HepG2 (cell line): ENCODE results near the gene C1orf116. TPM values are rescaled to one million over a fixed set of nuclear protein-coding genes. Genes with fewer than 3 reads are reported as not detected.

ENCODE experiments used
- MAZ ChIP-seq, 2 experiments: sonication (generic) in 1 of 2; formaldehyde crosslinking in 1 of 2; IDR thresholded peaks; 2 replicates each; pipeline versions ENCODE4 v1.5.0 to v1.6.1; 2012 to 2020; ENCODE audit warnings: low read depth in 2 of 2, mild to moderate bottlenecking in 2 of 2, borderline replicate concordance in 1 of 2, improper control_type of control experiment in 1 of 2, low read length in 1 of 2, missing genetic modification reagents in 1 of 2, moderate library complexity in 1 of 2
- NR2F2 ChIP-seq: IDR thresholded peaks from 2 replicates; pipeline ENCODE4 v1.6.1; 2012; ENCODE audit warnings: low read depth, inconsistent platforms, borderline replicate concordance
- SOX13 ChIP-seq, 3 experiments: fragments of 450-650 bp in 1 of 3; sonication (generic) in 1 of 3; formaldehyde crosslinking in 1 of 3; IDR thresholded peaks in 2 of 3; conservative IDR thresholded peaks in 1 of 3; 2 replicates each; pipeline versions ENCODE4 v1.5.0 to v1.6.1; 2016 to 2020; ENCODE audit warnings: antibody characterized with exemption in 1 of 3, mild to moderate bottlenecking in 1 of 3, missing compliant biosample characterization in 1 of 3, missing genetic modification reagents in 1 of 3, moderate library complexity in 1 of 3
- THAP11 ChIP-seq: IDR thresholded peaks from 2 replicates; pipeline ENCODE4 v1.6.1; 2016; ENCODE audit warnings: missing biosample characterization, missing genetic modification reagents
- XRCC5 ChIP-seq: fragments of 200-400 bp; formaldehyde crosslinking; optimal IDR thresholded peaks from 2 replicates; pipeline ENCODE3; 2017; ENCODE audit warnings: mild to moderate bottlenecking, low read length
- ZFP90 ChIP-seq: sonication (generic); formaldehyde crosslinking; IDR thresholded peaks from 2 replicates; pipeline ENCODE4 v1.8.0; 2022; ENCODE audit warnings: missing genetic modification reagents, mild to moderate bottlenecking, inconsistent platforms, borderline replicate concordance
- polyA plus RNA-seq, 8 experiments: library from polyadenylated mRNA; depleted of rRNA in 3 of 8; stranded (reverse) in 7 of 8; unstranded in 1 of 8; fragments of >200 nt; fragmentation: Illumina TruSeq in 4 of 8; extraction: Trizol in 4 of 8; gene quantifications; 2 replicates each; pipeline versions ENCODE4 v1.2.1 to v1.2.3, GENCODE V29; 2011 to 2016; ENCODE audit warnings: low read depth in 4 of 8, missing spikeins in 1 of 8, mixed read lengths in 1 of 8; ENCODE audit not compliant: insufficient read depth in 1 of 8
- total RNA-seq, 5 experiments: library from RNA; depleted of rRNA; stranded (reverse); fragments of >200 nt; fragmentation: Illumina TruSeq; extraction: Trizol; gene quantifications; 2 replicates each; pipeline ENCODE4 v1.2.3, GENCODE V29; 2016; ENCODE audit warnings: low read depth in 1 of 5
- TF ChIP-seq, protein P1 (sequence below): sonication (generic); formaldehyde crosslinking; IDR thresholded peaks from 2 replicates; pipeline ENCODE4 v1.9.0; 2021; ENCODE audit warnings: mild to moderate bottlenecking, missing genetic modification reagents
- TF ChIP-seq, protein P2 (sequence below): sonication (generic); formaldehyde crosslinking; conservative IDR thresholded peaks from 2 replicates; pipeline ENCODE4 v1.8.1; 2023; ENCODE audit warnings: missing genetic modification reagents
- TF ChIP-seq, protein P3 (sequence below): sonication (generic); formaldehyde crosslinking; IDR thresholded peaks from 2 replicates; pipeline ENCODE4 v1.8.1; 2023; ENCODE audit warnings: mild to moderate bottlenecking, moderate library complexity, missing genetic modification reagents
- TF ChIP-seq, protein P4 (sequence below): sonication (generic); formaldehyde crosslinking; IDR thresholded peaks from 2 replicates; pipeline ENCODE4 v1.4.0; 2020; ENCODE audit warnings: missing genetic modification reagents
- TF ChIP-seq, protein P5 (sequence below): sonication (generic); formaldehyde crosslinking; IDR thresholded peaks from 2 replicates; pipeline ENCODE4 v1.4.0; 2020; ENCODE audit warnings: missing genetic modification reagents
- TF ChIP-seq, protein P6 (sequence below): sonication (generic); formaldehyde crosslinking; IDR thresholded peaks from 2 replicates; pipeline ENCODE4 v1.4.0; 2020; ENCODE audit warnings: missing genetic modification reagents

Gene C1orf116
- total and polyA plus RNA-seq, 2 of the 13 experiments (the other 11 are each of a cell fraction or from before 2014, with no cell fraction given), result 0.51 to 0.95 TPM

DNA sequence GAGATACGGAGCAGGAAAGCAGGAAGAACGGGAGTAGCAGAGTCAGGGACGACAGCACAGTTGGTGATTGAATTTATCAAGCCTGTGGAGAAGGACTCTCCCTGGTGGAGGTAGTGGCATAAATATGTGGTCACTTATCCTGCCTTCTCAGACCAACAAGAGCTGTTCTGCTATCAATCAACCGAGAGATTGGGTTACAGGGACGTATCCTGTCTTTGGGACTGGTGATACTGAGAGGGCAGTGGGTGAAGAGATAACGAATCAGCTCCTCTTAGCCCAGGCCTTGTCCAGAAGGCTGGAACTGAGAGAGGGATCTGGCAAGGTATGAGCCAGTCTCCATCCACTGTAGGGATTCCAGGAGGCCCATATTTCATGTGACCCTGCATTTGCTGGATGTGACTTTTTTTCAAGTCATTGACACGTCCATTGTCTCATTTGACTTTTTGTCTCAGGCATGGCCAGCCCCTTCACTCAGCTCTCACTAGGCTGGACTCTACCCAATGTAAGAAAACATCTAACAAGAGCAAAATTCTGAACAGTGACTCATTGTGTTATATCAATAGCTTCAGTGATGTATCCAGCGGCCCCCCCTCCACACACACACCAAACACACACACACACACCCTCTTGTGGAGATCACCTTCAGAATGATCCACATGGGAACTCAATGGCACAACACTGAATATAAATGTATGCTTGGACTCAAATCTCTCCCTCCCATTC is 11.3 kb downstream of the C1orf116 start (continued):
- TF ChIP-seq, protein P1, sequence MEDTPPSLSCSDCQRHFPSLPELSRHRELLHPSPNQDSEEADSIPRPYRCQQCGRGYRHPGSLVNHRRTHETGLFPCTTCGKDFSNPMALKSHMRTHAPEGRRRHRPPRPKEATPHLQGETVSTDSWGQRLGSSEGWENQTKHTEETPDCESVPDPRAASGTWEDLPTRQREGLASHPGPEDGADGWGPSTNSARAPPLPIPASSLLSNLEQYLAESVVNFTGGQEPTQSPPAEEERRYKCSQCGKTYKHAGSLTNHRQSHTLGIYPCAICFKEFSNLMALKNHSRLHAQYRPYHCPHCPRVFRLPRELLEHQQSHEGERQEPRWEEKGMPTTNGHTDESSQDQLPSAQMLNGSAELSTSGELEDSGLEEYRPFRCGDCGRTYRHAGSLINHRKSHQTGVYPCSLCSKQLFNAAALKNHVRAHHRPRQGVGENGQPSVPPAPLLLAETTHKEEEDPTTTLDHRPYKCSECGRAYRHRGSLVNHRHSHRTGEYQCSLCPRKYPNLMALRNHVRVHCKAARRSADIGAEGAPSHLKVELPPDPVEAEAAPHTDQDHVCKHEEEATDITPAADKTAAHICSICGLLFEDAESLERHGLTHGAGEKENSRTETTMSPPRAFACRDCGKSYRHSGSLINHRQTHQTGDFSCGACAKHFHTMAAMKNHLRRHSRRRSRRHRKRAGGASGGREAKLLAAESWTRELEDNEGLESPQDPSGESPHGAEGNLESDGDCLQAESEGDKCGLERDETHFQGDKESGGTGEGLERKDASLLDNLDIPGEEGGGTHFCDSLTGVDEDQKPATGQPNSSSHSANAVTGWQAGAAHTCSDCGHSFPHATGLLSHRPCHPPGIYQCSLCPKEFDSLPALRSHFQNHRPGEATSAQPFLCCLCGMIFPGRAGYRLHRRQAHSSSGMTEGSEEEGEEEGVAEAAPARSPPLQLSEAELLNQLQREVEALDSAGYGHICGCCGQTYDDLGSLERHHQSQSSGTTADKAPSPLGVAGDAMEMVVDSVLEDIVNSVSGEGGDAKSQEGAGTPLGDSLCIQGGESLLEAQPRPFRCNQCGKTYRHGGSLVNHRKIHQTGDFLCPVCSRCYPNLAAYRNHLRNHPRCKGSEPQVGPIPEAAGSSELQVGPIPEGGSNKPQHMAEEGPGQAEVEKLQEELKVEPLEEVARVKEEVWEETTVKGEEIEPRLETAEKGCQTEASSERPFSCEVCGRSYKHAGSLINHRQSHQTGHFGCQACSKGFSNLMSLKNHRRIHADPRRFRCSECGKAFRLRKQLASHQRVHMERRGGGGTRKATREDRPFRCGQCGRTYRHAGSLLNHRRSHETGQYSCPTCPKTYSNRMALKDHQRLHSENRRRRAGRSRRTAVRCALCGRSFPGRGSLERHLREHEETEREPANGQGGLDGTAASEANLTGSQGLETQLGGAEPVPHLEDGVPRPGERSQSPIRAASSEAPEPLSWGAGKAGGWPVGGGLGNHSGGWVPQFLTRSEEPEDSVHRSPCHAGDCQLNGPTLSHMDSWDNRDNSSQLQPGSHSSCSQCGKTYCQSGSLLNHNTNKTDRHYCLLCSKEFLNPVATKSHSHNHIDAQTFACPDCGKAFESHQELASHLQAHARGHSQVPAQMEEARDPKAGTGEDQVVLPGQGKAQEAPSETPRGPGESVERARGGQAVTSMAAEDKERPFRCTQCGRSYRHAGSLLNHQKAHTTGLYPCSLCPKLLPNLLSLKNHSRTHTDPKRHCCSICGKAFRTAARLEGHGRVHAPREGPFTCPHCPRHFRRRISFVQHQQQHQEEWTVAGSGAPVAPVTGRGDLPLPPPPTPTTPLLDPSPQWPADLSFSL (CRISPR knock-in tag), result peak; percentile 79; the same call in 1 of the 2 replicates
- TF ChIP-seq, protein P2, sequence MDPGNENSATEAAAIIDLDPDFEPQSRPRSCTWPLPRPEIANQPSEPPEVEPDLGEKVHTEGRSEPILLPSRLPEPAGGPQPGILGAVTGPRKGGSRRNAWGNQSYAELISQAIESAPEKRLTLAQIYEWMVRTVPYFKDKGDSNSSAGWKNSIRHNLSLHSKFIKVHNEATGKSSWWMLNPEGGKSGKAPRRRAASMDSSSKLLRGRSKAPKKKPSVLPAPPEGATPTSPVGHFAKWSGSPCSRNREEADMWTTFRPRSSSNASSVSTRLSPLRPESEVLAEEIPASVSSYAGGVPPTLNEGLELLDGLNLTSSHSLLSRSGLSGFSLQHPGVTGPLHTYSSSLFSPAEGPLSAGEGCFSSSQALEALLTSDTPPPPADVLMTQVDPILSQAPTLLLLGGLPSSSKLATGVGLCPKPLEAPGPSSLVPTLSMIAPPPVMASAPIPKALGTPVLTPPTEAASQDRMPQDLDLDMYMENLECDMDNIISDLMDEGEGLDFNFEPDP, result no peak
- TF ChIP-seq, protein P3, sequence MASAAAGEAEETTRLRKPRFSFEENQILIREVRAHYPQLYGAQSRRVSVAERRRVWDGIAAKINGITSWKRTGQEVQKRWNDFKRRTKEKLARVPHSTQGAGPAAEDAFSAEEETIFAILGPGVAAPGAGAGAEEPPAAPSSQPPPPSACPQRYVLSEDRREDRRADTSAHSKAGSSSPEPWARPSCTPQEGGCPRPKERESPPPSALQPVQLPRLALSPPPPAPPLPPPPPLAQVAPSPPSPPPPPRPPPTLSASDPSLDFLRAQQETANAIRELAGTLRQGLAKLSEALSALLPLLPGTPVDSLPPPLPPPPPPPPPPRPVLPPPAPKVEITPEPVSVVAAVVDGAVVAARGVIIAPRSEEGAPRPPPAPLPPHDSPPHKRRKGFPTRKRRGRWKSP (CRISPR knock-in tag), result no peak
- TF ChIP-seq, protein P4, sequence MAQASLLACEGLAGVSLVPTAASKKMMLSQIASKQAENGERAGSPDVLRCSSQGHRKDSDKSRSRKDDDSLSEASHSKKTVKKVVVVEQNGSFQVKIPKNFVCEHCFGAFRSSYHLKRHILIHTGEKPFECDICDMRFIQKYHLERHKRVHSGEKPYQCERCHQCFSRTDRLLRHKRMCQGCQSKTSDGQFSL (CRISPR knock-in tag), result 0 out of 2 replicates have a peak, but pooled peaks have one; percentile 32
- TF ChIP-seq ZFP90 (CRISPR knock-in tag) (no peak), NR2F2 (no peak), SOX13 (IDR thresholded peaks at IDR 0.05) (no peak), SOX13 (CRISPR knock-in tag; conservative IDR thresholded peaks at IDR 0.05 in 1 of 2, IDR thresholded peaks at IDR 0.05 in 1 of 2) (peak in 1 of 2 experiments; percentile 83; a peak in 2 of 4 replicates), THAP11 (CRISPR knock-in tag) (no peak), XRCC5 (peak; percentile 49), MAZ (IDR thresholded peaks at IDR 0.05; ENCODE audit: borderline replicate concordance, low read depth, low read length) (0 out of 2 replicates have a peak, but pooled peaks have one; percentile 33), MAZ (CRISPR knock-in tag; IDR thresholded peaks at IDR 0.05; ENCODE audit: low read depth) (no peak)
- TF ChIP-seq, protein P5, sequence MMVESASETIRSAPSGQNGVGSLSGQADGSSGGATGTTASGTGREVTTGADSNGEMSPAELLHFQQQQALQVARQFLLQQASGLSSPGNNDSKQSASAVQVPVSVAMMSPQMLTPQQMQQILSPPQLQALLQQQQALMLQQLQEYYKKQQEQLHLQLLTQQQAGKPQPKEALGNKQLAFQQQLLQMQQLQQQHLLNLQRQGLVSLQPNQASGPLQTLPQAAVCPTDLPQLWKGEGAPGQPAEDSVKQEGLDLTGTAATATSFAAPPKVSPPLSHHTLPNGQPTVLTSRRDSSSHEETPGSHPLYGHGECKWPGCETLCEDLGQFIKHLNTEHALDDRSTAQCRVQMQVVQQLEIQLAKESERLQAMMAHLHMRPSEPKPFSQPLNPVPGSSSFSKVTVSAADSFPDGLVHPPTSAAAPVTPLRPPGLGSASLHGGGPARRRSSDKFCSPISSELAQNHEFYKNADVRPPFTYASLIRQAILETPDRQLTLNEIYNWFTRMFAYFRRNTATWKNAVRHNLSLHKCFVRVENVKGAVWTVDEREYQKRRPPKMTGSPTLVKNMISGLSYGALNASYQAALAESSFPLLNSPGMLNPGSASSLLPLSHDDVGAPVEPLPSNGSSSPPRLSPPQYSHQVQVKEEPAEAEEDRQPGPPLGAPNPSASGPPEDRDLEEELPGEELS, result peak; percentile 31; the same call in 1 of the 2 replicates
- TF ChIP-seq, protein P6, sequence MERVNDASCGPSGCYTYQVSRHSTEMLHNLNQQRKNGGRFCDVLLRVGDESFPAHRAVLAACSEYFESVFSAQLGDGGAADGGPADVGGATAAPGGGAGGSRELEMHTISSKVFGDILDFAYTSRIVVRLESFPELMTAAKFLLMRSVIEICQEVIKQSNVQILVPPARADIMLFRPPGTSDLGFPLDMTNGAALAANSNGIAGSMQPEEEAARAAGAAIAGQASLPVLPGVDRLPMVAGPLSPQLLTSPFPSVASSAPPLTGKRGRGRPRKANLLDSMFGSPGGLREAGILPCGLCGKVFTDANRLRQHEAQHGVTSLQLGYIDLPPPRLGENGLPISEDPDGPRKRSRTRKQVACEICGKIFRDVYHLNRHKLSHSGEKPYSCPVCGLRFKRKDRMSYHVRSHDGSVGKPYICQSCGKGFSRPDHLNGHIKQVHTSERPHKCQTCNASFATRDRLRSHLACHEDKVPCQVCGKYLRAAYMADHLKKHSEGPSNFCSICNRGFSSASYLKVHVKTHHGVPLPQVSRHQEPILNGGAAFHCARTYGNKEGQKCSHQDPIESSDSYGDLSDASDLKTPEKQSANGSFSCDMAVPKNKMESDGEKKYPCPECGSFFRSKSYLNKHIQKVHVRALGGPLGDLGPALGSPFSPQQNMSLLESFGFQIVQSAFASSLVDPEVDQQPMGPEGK (CRISPR knock-in tag), result peak; percentile 84
